ENCODE data around the gene MAN1A2.

MAN1A2 gene

GRCh38 chr1:117493906-117494305, 126.7 kb downstream of the MAN1A2 start:
- DNase-seq (ENCODE audit: low read depth in 3 of 3): no peak

- DNase-seq (ENCODE audit: low read depth in 3 of 3): no peak
Observed at GRCh38 chr1:117495068-117495467, 127.8 kb downstream of the MAN1A2 start.

GRCh38 chr1:117499071-117499470, 131.8 kb downstream of the MAN1A2 start:
- DNase-seq (ENCODE audit: low read depth in 3 of 3): no peak

GRCh38 chr1:117500584-117500983, 133.3 kb downstream of the MAN1A2 start:
- no peak for DNase-seq (ENCODE audit: low read depth in 3 of 3)

- DNase-seq (ENCODE audit: low read depth in 3 of 3): no peak
Observed at GRCh38 chr1:117501281-117501680, 134.0 kb downstream of the MAN1A2 start.

GRCh38 chr1:117511273-117511672, 144.0 kb downstream of the MAN1A2 start:
- DNase-seq (ENCODE audit: low read depth in 3 of 3): no peak

GRCh38 chr1:117512728-117513321, 145.6 kb downstream of the MAN1A2 start:
- no peak for DNase-seq (ENCODE audit: low read depth in 3 of 3)

GRCh38 chr1:117523111-117523510, 155.9 kb downstream of the MAN1A2 start:
- no peak for DNase-seq (ENCODE audit: low read depth in 3 of 3)

GRCh38 chr1:117527074-117527473, 159.8 kb downstream of the MAN1A2 start:
- no peak for DNase-seq (ENCODE audit: low read depth in 3 of 3)

- no peak for DNase-seq (ENCODE audit: low read depth in 3 of 3)
Observed at GRCh38 chr1:117527566-117528102, 160.4 kb downstream of the MAN1A2 start.

GRCh38 chr1:117529683-117530082, 162.4 kb downstream of the MAN1A2 start:
- no peak for DNase-seq (ENCODE audit: low read depth in 3 of 3)

- no peak for DNase-seq (ENCODE audit: low read depth in 3 of 3)
Observed at GRCh38 chr1:117531222-117531621, 164.0 kb downstream of the MAN1A2 start.

GRCh38 chr1:117534995-117535467, 167.8 kb downstream of the MAN1A2 start:
- DNase-seq (ENCODE audit: low read depth in 3 of 3): peak; percentile 6 to 32 (median 9)

GRCh38 chr1:117535821-117536220, 168.6 kb downstream of the MAN1A2 start:
- no peak for DNase-seq (ENCODE audit: low read depth in 3 of 3)

- DNase-seq (ENCODE audit: low read depth in 3 of 3): no peak
Observed at GRCh38 chr1:117537291-117537920, 170.2 kb downstream of the MAN1A2 start.

GRCh38 chr1:117540532-117540931, 173.3 kb downstream of the MAN1A2 start:
- no peak for DNase-seq (ENCODE audit: low read depth in 3 of 3)

- no peak for DNase-seq (ENCODE audit: low read depth in 3 of 3)
Observed at GRCh38 chr1:117541003-117541402, 173.8 kb downstream of the MAN1A2 start.

- no peak for DNase-seq (ENCODE audit: low read depth in 3 of 3)
Observed at GRCh38 chr1:117541585-117541984, 174.3 kb downstream of the MAN1A2 start.

GRCh38 chr1:117544509-117545109, 177.4 kb downstream of the MAN1A2 start:
- DNase-seq (ENCODE audit: low read depth in 3 of 3): no peak

- no peak for DNase-seq (ENCODE audit: low read depth in 3 of 3)
Observed at GRCh38 chr1:117546467-117546866, 179.2 kb downstream of the MAN1A2 start.

- DNase-seq (ENCODE audit: low read depth in 3 of 3): no peak
Observed at GRCh38 chr1:117553471-117553870, 186.2 kb downstream of the MAN1A2 start.

GRCh38 chr1:117555806-117556205, 188.6 kb downstream of the MAN1A2 start:
- no peak for DNase-seq (ENCODE audit: low read depth in 3 of 3)

GRCh38 chr1:117556341-117556740, 189.1 kb downstream of the MAN1A2 start:
- DNase-seq (ENCODE audit: low read depth in 3 of 3): no peak

All from stimulated activated CD4-positive, alpha-beta T cell treated with anti-CD3 and anti-CD28 coated beads, TNF-alpha, amount 100 ng/mL, for 24 hours (primary cell).